ENCODE data around the gene ZFAND3.

- TF ChIP-seq POLR2A (IDR thresholded peaks at IDR 0.05) (no peak), CTCF (IDR thresholded peaks at IDR 0.05) (no peak)
These were observed 181.9 kb downstream of the ZFAND3 start for GRCh38 chr6:38001386-38001785.
